Putamen (tissue), 1 donor: ENCODE data around the gene CDK1.

Experiments used
- DNase-seq: peaks from one replicate; pipeline ENCODE4 v3.0.0-alpha.2; 2016; ENCODE audit warnings: low spot score

Gene CDK1

DNA sequence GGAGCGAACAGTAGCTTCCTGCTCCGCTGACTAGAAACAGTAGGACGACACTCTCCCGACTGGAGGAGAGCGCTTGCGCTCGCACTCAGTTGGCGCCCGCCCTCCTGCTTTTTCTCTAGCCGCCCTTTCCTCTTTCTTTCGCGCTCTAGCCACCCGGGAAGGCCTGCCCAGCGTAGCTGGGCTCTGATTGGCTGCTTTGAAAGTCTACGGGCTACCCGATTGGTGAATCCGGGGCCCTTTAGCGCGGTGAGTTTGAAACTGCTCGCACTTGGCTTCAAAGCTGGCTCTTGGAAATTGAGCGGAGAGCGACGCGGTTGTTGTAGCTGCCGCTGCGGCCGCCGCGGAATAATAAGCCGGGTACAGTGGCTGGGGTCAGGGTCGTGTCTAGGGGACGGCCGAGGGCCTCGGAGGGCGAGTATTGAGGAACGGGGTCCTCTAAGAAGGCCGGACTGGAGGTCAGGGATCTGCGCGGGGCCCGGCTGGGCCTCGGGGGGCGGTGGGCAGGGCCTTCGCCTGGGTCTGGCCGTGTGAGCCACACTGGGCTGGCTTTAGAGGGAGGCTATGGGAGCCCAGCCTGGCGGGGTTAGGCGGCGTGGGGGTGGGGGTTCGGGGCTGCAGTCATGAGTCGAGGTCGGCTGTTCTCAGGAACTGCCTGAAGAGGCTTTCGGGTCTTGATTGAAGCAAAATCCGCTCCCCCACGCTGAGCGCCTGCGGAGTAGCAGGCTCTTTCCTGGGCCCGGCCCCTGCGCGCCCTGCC, at the start of gene CDK1:
CDK1 (plus strand) TSS at position 265 of the 757 bp plus-strand sequence. CDS start 1,688 bp downstream, outside the sequence.
- DNase-seq: peak; percentile 97

DNA sequence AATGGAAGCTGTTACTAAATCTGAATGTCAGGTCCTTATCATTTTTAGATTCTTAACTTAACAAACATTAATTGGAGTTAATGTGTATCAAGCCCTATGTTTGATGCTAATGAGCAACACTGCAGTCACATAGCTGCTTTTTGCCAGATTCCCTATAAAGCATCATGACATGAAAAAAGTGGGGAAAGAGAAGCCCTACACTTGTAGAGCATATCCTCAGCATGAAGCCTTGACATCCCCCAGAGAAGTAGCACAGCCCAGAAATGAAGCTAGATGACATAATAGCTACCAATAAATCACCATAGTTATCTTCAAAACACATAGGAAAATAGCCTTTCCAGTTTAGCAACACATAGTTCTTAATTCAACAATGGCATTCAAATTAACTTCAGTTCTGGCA, 49.2 kb upstream of the CDK1 start:
- DNase-seq: no peak

DNA sequence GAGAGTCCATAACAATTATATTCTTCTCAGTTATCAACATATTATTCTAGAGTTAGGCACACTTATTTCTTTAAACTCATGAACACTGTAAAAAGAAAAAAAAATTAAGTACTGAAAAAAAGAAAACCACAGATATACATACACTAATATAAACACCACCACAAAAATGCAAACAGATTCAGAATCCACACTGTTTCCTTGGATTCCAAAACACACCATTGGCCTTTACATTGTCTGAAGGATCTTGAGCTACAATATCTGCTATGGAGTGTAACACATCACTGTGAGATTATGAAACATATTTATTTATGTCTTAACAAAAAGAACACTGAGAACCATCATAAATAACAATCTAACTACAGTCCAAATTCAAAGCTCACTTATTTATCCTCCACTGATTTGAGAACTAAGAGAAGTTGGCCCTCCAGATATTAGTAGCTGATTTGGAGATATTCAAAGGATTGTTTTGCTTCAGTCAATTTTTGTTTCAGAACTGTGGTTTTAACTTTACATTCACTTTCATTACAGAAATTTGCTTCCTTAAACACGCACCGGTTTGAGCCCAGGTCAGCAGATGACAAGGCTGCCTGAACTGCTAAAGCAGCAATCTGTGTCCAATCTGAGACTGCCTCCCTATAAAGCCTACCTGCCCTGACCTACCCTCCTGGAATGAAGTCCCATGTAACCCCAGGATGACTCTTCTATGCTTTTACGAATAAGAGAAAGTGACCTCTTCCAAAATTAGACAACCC, 47.0 kb upstream of the CDK1 start:
- no peak for DNase-seq

DNA sequence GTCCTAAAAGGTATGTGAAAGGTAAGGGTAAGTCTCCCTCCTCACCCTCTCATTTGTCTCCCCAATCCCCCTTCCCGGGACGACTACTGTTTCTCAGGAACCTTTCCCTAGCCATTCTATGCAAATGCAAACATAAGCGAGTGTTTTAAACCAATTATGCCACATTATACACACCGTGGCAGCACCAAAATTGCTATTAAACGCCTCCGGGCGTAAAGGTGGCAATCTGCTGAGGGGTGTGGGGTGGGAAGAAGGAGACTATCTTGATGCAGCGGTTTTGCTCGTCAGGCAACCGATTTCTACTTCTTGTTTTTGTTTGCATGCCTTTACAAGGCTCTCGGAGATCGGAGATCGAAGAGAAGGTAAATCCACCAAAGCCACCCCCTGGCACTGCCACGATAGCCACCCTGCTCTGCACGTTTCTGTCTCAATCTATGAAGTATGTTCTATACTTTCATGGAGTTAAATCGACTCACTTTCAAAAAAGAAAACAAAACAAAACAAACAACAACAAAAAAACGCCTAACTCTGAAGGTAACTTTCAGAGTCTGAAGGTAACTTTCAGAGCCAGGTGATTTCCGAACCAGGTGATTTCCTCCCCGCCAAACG, 46.0 kb upstream of the CDK1 start:
- DNase-seq: no peak

DNA sequence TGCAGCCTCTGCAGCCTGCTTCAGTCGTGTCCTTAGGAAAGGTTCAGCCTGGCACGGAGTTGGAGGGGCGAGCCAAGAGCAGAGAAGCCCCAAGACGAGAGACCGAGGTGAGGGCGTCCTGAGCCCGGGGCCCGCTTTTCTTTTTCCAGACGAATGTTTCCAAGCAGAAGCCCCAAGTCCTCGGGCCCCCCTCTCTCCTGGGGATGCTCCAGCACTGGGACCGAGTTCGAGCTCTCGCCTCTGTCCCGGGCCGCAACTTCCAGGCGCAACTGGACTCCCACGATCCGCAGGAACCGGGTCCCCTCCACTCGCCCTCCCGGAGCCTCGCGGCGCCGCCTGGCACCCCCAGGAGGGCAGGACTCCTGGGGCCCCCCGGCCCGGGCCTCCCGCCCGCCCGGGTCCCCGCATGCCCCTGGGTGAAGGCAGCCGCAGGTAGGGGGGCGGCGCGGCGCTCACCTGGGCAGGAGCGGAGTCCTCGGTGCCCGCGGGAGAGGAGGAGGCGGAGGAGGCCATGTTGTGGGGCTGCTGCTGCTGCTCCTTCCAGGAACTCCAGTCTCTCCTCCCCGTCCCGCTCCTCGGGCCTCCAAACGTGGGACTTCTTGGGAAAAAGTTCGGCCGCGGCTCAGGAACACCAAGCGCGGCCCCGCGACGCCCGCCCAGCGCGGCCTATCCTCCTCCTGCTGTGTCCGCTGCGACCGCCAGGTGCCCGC, 45.3 kb upstream of the CDK1 start:
- no peak for DNase-seq

DNA sequence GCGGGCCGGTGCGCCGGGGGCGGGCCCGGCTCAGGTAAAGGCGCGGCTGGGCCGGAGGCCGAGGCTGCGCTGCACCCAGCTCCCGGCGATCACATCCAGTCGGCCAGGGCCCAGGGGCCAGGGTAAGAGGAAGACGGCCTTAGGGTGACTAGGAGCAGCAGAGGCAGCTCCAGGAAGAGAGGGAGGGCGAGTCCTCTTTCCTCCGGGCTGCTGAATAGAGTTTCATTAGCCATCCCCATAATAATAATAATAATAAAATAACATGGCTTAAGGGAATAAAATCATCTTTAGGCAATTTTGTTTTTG, 44.8 kb upstream of the CDK1 start:
- DNase-seq: no peak

DNA sequence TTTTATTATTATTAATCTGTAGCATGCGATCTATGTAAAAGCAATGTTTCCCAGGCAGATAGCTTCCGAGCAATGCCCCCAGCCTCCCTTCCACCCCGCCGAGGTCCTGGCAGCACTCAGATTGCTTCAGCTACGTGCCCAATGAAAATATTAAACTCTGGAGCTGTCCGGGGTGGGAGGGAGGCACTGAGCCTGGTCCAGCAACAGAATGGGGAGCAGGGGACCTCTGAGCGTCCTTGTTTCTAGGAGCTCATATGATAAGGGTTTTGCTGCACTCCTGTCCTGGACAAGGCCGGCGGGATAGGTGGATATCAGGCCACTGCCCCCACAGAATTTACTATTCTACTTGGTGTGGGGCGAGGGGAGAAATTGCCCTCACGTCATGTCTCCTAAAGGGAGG, 44.5 kb upstream of the CDK1 start:
- no peak for DNase-seq

DNA sequence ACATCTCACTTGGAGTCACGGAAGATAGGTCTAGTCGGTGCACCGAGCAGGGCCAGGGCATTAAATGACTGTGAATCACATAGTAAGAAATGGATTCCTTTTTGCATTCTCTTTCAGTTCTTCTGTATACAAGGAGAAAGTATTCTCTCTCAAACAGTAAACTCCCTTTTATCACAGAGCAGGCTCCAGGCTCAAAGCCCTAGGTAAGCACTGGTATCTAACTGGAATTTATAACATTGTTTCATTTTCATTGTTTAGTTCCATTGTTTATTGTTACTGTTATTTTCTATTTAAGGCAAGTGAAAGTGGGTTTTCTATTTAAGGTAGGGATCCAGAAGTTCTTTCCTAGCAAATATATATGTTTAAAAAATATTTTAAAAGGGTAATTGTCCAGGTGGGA, 44.1 kb upstream of the CDK1 start:
- DNase-seq: no peak

DNA sequence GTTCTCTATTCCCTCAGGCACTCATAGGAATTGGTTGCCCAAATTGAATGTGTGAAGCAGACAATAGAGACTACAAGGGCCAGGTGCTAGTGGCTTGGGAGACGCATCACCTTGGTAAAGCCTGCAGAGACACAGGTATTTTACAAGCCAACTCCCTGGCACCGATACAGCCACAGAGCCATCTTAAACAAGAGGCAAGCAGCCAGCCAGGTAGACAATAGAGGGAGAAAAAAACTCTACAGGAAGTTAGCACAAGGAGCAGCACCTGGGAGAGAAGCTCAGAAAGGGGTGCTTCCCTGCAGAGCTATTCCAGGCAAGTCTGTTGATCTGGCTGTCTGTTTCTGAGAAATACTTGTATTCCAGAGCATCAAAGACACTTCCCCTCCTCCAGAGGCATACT, 43.0 kb upstream of the CDK1 start:
- DNase-seq: no peak

DNA sequence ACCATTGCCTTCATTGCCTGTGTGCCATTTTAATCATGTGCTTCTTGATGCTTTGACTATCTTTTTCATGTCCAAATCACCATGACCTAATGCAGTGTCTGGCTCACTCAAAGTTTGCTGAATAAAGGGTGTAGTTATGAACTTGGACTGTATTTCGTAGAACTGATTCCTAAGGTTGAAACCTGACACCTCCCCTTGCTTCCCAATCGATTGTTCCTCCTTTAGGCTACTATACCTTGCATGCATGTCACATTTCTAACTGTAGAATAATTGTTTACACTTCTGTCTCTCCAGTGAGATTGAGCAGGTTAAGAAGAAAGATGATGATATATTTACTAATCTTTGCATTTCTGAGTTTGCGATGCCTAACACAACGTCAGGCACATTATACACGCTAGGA, 41.0 kb upstream of the CDK1 start:
- DNase-seq: no peak

DNA sequence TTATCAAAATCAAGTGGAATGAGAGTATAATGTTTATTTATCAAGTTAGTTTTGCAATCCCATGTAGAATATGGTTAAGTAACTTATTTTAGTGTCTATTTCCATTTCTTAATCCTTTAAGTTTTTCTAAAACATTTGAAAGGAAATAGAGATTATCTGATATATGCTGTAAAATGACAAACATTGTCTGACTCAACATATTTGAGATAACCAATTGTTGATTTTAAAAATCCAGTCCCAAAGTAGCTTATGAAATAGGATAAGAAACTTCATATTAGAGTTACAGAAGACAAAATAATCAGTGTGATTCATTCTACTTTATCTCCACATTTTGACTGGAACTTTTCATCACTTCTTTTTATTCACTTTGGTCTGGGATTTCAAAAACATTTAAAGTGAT, 38.7 kb upstream of the CDK1 start:
- DNase-seq: no peak

DNA sequence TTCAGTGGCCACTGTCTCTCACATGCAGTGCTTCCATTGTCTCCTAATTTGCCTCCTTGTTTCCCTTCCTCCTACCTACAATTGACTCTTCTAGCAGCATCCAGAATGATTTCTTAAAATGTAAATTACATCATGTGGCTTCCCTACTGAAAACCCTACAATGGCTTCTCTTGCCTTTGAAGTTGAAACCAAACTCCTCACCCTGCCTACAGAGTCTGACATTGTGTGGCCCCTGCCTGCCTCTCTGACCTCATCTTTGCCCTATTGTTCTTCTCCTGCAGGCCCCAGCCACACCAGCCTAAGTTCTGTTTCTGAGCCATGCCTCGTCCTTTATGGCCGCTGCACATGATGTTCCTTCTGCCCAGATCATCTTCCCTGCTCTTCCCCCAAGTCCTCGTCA, 35.8 kb upstream of the CDK1 start:
- no peak for DNase-seq

DNA sequence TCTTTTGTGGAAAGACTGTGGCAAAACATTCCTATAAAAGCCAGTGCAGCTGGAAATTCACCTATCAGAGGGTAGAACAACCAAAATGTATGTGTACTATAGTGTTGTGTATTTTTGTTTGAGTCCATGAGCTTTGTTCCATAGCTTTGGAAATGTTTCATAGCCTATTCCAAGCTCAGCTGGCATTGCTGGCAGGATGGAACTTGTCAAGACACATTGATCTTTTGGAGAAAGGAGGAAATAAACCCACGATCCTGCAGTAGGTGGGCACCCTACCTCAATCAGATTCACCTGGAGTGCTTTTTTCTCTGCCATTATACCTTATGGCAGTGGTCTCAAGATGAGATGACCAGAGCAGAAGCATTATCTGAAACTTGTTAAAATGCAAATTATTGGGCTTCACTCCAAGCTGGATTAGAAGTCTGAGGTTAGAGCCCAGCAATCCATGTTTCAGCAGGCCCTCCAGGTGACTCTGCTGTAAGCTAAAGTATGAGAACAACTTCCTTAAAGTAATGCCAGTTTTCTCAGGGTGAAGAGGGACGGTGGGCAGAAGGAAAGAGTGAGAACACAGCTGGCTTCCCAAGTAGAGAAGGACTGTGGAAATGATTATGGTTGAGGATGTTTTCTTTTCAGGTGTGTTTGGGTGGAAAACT, 30.3 kb upstream of the CDK1 start:
- no peak for DNase-seq

DNA sequence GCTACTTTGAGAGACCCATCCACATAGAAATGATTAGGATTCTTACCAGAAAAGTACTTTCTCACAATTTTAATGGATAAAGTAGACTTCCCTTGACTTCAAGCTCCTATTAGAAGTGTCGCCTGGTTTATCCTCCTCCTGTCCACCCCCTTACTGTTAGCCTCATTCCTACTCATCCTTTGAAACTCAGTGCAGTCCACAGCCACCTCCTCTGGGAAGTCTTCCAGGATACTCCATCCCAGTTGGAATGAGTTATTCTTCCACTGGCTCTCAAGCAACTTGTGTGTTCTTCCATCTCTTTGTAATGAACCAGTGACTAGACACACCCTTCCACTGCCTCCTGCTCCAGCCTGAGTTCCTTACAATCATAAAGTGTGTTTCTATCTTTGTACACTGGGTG, 25.1 kb upstream of the CDK1 start:
- no peak for DNase-seq

DNA sequence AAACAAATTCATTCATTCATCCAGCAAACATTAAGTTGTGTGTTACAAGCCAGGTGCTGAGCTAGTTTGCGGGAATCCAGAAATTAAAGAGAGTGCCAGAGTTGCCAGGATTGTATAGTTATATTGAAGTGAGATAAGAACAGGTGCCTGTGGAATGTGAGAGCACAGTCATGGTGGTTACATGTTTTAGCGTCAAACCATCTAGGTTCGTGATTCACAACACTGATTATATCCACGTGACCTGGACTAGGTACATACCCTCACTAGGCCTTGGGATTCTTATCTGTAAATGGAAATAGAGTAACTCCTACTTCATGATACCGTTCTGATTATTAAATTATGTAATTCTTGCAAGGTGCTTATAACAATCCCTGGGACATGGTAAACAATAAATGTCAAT, 24.5 kb upstream of the CDK1 start:
- no peak for DNase-seq

DNA sequence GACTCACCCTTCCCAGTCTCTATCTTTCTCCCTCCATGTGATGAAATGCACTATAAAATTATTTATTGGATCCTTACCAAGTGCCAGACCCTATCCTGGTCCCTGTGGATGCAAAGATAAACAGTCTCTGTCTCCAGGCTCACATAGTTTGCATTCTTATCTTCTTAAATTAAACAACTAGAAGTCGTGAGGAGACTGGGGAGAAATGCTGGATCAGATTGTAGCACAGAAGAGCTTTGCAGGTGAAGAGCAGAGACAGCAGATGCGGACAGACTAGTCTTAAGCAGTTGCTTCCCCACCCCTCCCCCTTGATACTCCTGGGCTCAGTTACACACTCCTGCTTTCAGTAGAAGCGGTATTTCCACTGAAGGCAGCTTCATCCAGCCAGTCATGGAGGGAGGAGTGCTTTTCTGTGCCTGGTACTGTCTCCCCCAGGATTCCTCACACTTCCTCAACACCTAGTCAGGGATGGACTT, 20.8 kb upstream of the CDK1 start:
- DNase-seq: no peak

DNA sequence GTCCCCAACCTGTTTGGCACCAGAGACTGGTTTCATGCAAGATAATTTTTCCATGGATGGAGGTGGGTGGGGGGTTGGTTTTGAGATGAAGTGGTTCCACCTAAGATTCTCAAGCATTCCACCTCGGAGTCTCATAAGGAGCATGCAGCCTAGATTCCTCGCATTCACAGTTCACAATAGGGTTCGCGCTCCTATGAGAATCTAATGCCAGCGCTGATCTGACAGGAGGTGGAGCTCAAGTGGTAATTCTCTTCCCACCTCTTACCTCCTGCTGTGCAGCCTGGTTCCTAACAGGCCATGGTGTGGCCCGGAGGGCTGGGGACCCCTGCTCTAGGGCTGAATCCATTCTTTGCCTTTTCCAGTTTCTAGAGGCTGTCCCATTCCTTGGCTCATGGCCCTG, 19.1 kb upstream of the CDK1 start:
- DNase-seq: no peak

DNA sequence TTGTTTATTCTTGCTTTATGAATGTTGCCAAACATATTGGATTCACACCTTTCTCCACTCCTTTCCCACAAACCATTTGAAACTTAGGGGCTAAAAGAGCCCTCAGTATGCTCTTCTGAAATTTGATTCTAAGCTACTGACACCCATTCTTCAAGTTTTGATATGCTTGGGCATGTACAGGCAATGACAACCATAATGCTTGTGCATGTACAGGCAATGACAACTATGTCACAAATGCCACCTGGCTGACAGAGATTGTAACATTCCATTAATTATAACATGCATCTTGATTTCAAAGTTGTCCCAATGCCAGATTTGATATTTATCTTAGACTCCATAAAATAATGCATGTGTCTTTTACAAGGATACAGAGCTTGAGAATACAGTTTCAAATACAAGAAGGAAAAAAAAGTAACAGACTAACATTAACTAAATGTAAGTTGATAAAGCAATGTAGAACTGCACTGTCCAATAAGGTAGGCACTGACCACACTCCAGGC, 17.5 kb upstream of the CDK1 start:
- DNase-seq: no peak

DNA sequence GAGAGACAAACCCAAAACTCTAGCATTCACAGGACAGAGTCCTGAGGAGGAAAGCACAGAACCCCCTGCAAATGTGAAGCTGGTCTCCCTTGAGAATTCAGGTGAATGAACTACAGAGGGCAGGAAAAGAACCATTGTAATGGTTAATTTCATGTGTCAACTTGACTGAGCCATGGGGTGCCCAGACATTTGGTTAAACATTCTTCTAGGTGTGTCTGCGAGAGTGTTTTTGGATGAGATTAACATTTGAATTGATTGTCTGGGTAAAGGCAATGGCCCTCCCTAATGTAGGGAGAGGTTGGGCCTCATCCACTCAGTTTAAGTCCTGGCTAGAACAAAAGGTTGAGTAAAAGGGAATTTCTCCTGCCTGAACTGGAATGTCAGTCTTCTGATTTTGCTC, 15.7 kb upstream of the CDK1 start:
- no peak for DNase-seq

DNA sequence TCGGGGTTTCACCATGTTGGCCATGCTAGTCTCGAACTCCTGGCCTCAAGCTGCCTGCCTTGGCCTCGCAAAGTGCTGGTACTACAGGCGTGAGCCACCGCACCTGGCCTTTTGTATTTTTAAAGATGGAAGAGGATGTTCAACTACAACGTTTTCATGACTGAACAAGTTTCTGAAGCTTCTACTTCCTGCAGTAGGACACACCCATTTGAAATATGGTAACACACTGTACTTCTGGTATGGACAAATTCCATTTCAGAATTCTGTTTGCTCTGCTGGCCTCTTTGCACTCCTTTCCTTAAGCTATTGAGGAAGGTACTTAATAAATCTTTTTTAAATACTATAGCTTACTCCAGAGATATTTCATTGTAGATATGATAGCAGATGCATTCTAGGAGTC, 10.9 kb upstream of the CDK1 start:
- DNase-seq: no peak

DNA sequence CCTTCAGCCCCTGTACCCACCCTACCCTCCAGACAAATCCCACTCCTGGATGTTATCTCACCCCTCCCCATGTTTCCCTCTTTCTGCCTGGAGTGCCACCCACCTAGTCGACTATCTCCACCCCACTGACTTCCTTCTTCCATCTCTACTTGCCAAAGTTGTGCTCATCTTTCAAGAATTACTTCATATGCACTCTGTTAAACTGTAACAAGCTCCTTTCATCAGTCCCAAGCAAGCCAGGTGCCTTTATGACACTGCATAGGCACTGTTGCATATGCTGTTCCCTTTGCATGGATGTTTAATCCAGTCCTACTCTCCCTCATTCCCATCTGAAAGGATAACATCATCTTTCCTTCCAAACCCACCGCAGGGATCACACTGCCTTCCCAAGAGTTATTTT, 8.9 kb upstream of the CDK1 start:
- DNase-seq: no peak

DNA sequence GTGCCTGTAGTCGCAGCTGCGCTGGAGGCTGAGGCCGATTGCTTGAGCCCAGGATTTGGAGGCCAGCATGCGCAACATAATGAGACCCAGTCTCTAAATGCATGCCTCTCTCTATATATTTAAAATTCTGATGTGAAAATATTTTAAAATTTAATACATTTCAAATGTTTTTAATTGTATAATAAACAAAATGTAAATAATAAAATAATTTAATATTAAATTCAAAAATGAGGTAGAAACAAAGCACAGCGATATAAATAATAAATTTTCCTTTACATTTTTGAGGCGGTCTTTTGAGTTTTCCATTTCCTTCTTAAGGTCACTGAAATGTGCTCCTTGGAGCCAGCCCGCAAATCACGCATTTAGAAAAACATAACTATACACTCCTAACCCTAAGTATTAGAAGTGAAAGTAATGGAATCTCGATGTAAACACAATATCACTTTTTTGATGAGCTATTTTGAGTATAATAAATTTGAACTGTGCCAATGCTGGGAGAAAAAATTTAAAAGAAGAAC, 523 bp upstream of the CDK1 start:
- no peak for DNase-seq
